ENCODE measurements around the gene ATG7.

The ATG7 gene

GRCh38 chr3:11271986-11272904 is at the start of gene ATG7:
Gene ATG7, plus strand, starts transcription at chr3:11272397. Its CDS starts 26,299 bp downstream, at chr3:11298696.
- DNase-seq = peak; percentile 81

GRCh38 chr3:11224010-11224409 is 48.2 kb upstream of the ATG7 start:
- no peak for DNase-seq

GRCh38 chr3:11224870-11225229 is 47.3 kb upstream of the ATG7 start:
- no peak for DNase-seq

- no peak for DNase-seq
These were observed 46.2 kb upstream of the ATG7 start for GRCh38 chr3:11226042-11226370.

- no peak for DNase-seq
These were observed 44.2 kb upstream of the ATG7 start for GRCh38 chr3:11228041-11228440.

GRCh38 chr3:11230125-11230524 is 42.1 kb upstream of the ATG7 start:
- DNase-seq = no peak

- no peak for DNase-seq
These were observed 41.4 kb upstream of the ATG7 start for GRCh38 chr3:11230832-11231231.

GRCh38 chr3:11235385-11235784 is 36.8 kb upstream of the ATG7 start:
- DNase-seq = no peak

- DNase-seq = peak; percentile 36
These were observed 35.4 kb upstream of the ATG7 start for GRCh38 chr3:11236588-11237461.

GRCh38 chr3:11238060-11238459 is 34.1 kb upstream of the ATG7 start:
- DNase-seq = no peak

- no peak for DNase-seq
These were observed 33.3 kb upstream of the ATG7 start for GRCh38 chr3:11238880-11239279.

GRCh38 chr3:11239796-11240195 is 32.4 kb upstream of the ATG7 start:
- DNase-seq = no peak

- DNase-seq = no peak
These were observed 31.7 kb upstream of the ATG7 start for GRCh38 chr3:11240496-11240895.

GRCh38 chr3:11244121-11244677 is 28.0 kb upstream of the ATG7 start:
- DNase-seq = no peak

- DNase-seq = no peak
These were observed 26.9 kb upstream of the ATG7 start for GRCh38 chr3:11245276-11245675.

GRCh38 chr3:11245827-11246662 is 26.2 kb upstream of the ATG7 start:
- DNase-seq = no peak

- no peak for DNase-seq
These were observed 25.6 kb upstream of the ATG7 start for GRCh38 chr3:11246663-11246970.

- DNase-seq = no peak
These were observed 24.8 kb upstream of the ATG7 start for GRCh38 chr3:11247362-11247761.

- DNase-seq = no peak
These were observed 23.6 kb upstream of the ATG7 start for GRCh38 chr3:11248596-11248995.

- no peak for DNase-seq
These were observed 21.0 kb upstream of the ATG7 start for GRCh38 chr3:11250902-11251806.

GRCh38 chr3:11251807-11252176 is 20.4 kb upstream of the ATG7 start:
- no peak for DNase-seq

GRCh38 chr3:11254876-11255275 is 17.3 kb upstream of the ATG7 start:
- DNase-seq = no peak

Data from NCI-H1436 (cell line).